Stimulated activated CD8-positive, alpha-beta memory T cell treated with anti-CD3 and anti-CD28 coated beads, Interleukin-12 subunit alpha, Interleukin-12 subunit beta, amount 100 ng/mL, for 24 hours (primary cell): ENCODE measurements around the gene SLCO1A2.
"Not testable (repeated sequence)": the region's sequence is repeated elsewhere in the genome, so short reads cannot be mapped to it uniquely, and the experiment has no call there.

Source experiments
- DNase-seq: peaks from one replicate; pipeline ENCODE4 v3.0.0-alpha.2; 2020; ENCODE audit errors: extremely low read depth

Gene SLCO1A2

GRCh38 chr12:21334771-21335325 is at the start of gene SLCO1A2:
Gene SLCO1A2, minus strand, starts transcription at chr12:21334917. Its CDS starts 270 bp downstream, at chr12:21334647.
- DNase-seq: no peak

DNA sequence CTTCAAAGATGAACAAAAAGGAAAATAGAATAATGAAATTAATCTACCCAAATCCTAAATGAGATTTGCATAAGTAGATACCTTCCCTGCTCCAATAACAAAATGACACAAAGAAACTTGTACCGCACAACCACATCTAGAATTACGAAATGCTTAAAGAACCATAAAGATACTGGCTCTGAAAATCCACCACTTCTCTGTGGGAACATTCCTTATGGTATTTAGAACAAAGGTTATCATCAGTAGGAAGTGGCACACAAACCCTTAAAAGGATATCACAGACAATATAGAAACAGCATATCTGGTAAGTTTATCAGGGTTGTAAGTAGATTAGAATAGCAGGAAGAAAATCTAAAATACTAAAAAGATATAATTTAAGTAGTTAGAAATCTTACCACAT is 49.5 kb upstream of the SLCO1A2 start:
- DNase-seq: no peak

DNA sequence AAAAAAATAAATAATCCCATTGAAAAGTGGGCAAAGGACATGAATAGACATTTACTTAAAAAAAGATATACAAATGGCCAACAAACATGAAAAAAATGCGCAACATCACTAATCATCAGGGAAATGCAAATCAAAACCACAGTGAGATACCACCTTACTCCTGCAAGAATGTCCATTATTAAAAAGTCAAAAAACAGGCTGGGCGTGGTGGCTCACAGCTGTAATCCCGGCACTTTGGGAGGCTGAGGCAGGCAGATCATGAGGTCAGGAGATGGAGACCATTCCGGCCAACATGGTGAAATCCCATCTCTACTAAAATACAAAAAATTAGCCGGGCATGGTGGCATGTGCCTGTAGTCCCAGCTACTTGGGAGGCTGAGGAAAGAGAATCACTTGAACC is 46.6 kb upstream of the SLCO1A2 start:
- DNase-seq: not testable (repeated sequence)

DNA sequence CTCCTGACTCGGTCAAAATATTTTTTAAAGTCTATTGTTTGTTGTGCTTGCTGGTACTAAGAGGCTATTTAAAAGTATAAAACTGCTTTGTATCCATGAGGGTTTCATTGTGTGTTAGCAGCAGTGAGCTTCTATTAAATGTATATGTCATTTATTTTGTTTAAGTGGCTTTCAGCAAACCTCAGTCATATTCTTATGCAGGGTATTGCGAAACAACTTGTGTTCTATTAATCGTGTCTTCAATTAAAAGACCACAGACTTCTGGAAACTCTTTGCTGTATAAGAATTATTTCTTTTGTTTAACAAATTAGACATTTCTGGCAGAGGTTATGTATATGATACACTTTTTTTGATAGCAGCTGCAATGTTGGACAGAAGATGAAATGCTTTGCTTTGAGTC is 44.5 kb upstream of the SLCO1A2 start:
- DNase-seq: no peak

DNA sequence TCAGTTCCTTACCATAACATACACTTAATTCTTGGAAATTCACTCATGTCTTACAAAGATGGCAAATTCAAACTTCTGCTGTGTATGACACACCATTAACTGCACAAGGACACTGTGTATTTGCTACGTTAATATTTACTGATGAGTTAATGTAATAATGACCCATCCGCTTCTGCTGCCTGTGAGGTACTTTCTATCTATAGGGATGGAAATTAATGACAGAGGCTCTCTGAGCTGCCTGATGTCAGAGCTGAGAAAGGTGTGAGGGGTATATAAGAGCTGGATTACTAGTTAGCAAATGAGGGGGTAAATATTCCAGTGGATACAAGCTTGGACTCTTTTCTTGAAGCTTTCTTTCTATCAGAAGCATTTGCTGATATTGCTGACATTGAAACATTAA is 37.9 kb upstream of the SLCO1A2 start, which contains the start of gene IAPP:
Gene IAPP, plus strand, starts transcription at position 301 of the 400 bp plus-strand sequence. CDS start 450 bp downstream, outside the sequence.
- no peak for DNase-seq

DNA sequence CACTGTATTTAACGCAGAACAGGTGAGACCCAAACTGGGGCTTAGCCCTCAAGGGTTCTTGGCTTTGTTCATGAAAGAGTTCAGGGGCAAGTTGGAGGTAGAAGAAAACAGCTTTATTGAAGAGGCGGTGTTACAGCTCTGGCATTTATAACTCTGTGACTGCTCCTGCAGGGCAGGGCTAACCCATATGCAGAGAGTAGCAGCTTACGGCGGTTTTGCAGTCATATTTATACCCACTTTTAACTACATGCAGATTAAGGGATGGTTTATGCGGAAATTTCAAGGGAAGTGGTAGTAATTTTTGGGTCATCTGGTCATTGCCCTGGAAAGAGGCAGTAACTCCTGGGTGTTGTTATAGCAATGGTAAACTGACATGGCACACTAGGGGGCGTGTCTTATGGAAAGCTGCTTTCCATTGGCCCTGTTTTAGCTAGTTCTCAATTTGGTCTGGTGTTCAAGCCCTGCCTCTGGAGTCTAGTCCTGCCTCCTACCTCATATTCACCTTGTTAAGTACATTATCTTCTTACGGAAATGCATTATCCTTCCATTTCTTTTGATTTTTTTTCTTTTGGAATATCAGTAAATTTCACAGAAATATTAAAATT is 36.2 kb upstream of the SLCO1A2 start:
- DNase-seq: no peak

DNA sequence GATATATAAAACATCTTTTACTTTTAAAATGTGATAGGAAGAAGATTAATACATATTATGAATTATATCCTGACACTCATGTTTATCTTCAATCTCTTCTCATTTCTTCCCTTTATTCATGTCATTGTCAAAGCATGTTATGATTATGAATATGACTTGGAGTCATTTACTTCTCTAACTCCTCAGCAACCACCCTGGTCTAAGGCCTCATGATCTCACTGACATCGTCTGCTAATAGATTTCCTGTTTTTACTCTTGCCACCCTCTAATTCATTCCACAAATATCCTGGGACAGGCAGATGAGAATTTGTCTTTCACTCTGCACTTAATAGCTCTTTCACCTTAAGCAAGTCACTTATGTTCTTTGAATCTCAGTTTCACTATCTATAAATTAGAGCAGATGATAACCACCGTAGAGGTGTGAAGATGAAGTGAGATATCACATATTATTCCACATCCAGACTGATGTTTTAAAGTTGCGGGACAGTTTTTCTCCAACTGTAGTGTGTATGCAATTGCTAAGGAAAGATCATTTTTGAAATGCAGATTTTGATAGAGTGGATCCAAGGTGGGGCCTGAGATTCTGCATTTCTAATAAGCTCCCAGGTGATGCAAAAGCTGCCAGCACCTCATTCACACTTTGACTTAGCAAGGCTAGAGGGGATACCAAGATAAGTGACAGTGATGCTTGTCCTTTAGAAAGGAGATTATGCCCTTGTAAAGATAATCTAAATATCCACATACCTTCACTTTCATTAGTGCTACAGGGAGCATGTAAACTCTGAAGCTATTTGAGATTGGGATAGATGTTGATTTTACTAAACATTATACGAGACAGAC is 34.6 kb upstream of the SLCO1A2 start:
- DNase-seq: no peak

DNA sequence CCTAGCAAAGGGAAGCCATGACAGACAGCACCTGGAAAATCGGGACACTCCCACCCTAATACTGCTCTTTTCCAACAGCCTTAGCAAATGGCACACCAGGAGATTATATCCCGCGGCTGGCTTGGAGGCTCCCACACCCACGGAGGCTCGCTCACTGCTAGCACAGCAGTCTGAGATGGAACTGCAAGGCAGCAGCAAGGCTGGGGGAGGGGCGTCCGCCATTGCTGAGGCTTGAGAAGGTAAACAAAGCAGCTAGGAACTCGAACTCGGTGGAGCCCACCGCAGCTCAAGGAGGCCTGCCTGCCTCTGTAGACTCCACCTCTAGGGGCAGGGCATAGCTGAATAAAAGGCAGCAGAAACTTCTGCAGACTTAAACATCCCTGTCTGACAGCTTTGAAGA is 25.9 kb upstream of the SLCO1A2 start:
- DNase-seq: not testable (repeated sequence)

- no peak for DNase-seq
These were observed 19.9 kb upstream of the SLCO1A2 start for GRCh38 chr12:21354641-21355040.

GRCh38 chr12:21353948-21354347 is 19.2 kb upstream of the SLCO1A2 start:
- no peak for DNase-seq

- DNase-seq: no peak
These were observed 18.8 kb upstream of the SLCO1A2 start for GRCh38 chr12:21353487-21353886.

DNA sequence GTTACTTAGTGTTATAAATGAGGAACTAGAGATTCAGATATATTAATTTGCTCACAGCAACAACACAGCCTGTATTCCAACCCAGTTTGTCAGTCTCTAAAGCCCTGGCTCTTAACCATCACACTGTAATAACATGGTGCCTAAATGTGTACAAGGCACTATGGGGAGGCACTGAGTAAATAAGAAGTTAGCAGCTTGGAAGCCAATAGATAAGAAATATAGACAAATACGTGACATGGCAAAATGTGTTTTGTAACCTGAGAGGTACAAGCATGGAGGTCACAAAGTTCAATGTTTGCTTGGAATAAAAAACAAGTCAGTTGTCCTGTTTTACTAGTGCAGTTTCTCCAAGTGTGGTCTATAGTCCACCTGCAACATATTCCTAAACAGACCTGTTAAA is 16.3 kb upstream of the SLCO1A2 start:
- DNase-seq: no peak

- no peak for DNase-seq
These were observed 12.0 kb upstream of the SLCO1A2 start for GRCh38 chr12:21346542-21347205.

- no peak for DNase-seq
These were observed 8.9 kb upstream of the SLCO1A2 start for GRCh38 chr12:21343636-21344035.

- DNase-seq: no peak
These were observed 7.1 kb upstream of the SLCO1A2 start for GRCh38 chr12:21341769-21342168.

DNA sequence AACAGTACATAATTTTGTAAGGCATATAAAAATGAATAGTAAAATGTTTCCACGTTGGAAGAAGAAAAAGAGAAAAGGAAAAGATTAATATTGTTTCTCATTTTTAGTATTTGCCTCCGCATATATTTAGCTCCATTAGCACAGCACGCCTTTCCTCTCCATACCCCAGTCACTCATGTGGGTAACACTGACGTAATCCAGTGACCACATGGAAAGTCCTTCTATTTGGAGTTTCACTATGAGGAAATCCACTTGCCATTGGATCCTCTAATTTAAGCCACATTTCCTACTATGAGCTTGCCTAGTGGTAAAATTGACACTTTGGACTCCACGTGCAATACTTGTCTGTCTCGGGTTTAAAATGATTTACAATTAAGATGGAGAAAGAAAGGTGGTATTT is 5.7 kb upstream of the SLCO1A2 start:
- no peak for DNase-seq

DNA sequence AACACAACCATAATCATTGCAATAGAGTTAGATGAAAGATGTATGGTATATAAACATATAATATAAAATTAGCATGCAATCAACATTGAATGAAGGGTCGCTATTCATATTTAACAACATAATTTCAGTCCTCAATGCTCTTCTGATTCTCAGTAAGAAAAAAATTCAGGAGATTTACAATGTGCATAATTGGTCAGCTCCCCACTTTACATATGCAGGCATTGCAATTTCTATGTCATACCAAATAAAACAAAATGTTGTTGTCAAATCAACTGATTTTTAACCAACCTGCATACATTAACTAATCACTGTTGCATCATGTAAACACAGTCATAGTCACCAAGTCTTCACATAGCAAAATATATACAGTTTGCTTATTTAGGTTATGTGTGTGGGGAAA is 5.2 kb upstream of the SLCO1A2 start:
- no peak for DNase-seq

- no peak for DNase-seq
These were observed 3.4 kb upstream of the SLCO1A2 start for GRCh38 chr12:21337959-21338744.

DNA sequence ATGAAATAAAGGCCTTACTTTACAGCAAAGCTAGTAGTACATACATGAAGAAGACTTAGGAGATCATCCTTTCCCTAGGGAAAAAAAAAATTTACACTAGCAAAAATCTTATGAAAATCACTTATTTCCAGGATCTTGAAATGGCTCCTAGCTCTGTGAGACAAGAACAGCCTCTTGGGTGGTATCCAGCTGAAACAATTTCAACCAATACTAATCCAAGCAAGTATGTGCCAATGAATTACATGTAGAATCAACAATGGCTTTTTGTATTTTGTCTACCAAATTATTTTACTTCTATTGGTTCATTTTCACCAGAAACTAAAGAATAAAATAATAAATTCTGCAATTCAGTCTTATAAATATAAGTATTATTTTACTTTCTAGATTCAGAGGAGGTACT is 2.7 kb upstream of the SLCO1A2 start:
- DNase-seq: no peak

- no peak for DNase-seq
These were observed 1.9 kb upstream of the SLCO1A2 start for GRCh38 chr12:21336656-21337055.

- no peak for DNase-seq
These were observed 3.9 kb downstream of the SLCO1A2 start for GRCh38 chr12:21330682-21331253.
